CD4-positive, alpha-beta T cell treated with Interleukin-6 for 4 hours (primary cell): ENCODE data around the gene BBS9.

Experiments used
- DNase-seq: peaks from one replicate; pipeline ENCODE4 v3.0.0-alpha.2; 2020; ENCODE audit warnings: mixed read lengths

Gene BBS9

DNA sequence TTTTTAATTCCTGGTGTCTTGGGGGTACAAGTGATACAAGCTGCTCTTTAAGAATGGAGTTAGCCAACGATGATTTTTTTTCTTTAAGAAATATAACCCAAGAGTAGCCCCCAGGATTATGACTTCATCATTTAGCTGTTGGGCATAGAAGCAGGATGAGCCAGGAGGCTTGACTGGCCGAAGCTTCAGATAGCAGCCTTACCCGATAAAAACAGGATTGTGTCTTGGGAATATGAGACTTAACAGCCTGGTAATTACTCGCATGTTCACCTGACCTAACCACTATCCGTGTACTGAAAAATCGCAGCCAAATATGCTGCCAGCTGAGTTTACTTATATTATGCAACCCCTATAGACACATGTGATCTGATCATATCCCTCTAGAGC is 430.0 kb downstream of the BBS9 start:
- no peak for DNase-seq

DNA sequence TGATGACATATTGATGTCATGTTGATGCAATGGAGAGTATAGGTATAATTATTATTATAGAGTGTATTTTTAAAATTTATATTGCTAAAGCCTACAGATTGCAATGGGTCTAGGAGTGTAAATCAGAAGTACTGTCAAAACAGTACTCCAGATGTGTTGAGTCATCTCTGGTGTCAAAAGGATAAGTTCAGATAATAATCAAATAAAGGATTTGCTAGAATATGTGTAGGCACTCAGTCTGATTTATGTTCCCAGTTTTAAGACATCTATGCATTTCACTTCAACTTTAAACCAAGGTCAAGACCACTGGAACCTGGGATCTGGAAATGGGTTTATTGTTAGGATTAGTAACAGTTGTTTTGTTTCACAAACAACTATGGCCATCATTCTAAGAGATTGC is 433.6 kb downstream of the BBS9 start:
- no peak for DNase-seq

DNA sequence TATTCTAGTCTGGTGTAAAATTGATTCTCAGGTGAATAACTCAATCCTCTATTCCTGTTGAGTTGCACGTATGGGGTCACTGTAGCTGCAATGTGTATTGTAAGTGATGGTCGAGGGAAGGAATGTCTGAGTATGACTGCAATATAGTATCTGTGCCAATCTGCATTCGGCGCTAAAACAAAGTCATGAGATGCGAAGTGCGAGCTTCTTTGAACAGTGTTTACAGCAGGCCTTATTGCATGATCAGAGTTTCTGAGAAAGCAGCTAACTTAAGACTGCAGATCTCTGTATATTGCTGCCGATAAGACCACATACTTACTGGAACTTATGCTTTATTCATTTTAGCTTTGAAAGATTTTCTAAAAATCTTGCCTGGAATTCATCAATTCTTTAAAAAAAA is 434.3 kb downstream of the BBS9 start:
- DNase-seq = no peak

DNA sequence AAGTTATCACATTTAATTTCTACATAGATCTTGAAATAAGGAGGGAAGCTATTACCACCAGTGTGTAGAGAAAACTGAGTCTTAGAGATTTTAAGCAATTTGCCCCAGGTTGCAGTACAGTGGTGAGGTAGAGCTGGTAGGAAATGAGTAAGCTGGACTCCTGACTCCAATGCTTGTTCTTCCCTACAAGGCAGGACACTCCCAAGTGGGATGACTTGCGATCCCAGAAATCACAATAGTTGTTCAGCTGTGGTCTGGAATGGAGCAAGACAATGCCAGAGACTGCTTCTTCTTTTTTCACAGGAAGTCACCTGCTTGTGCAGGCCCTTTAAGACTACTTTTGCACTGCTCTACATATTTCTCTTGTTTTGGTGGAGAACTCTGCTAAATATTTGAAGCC is 448.8 kb downstream of the BBS9 start:
- no peak for DNase-seq

DNA sequence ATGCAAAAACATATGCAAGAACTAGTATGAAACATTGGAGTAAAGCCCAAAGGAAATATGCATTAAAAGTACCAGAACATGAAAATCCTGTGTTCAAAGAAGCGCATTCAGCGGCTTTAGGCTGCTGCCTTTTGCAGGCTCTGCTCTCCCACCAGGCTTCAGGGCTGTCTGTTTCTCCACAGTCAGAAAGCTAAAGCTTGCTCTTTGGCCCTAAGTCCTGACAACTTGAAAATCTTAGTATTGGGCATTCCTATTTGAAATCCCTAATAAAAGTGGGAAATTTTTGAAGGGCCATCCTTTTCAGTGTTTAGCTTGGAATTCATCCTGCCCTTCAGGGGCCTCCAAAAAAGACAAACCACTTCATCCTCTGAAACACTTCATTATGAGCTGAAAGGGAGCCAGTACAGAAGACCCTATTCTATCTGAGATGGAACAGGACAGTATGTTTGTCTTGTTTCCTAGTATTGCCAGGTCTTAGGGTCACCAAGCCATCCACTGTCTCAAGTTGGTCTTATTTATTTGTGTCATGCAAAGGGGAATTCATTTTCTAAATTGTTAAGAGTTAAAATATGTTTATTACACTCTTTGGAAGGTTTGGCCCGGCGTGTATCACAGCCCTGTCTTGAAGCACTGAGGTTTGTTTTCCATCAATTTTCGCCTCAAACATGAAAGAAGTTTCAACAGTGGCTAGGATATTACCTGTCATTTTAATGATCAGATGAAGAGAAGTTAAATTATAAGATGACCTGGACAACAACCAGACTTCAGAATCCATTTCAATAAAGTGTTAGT is 449.7 kb downstream of the BBS9 start:
- DNase-seq = no peak

DNA sequence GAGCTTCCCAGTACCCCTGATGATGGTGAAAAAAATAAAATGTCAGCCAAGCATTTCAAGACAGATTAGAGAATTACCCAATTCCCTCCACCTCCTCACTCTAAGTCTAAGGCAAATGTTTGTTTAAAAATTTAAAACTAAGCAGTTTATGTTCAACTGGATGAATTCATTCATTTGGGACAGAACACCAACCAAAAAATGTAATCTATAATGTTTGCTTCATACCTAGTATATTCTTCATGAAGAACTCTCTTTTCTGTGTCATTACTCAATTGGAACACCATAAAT is 450.3 kb downstream of the BBS9 start:
- no peak for DNase-seq

DNA sequence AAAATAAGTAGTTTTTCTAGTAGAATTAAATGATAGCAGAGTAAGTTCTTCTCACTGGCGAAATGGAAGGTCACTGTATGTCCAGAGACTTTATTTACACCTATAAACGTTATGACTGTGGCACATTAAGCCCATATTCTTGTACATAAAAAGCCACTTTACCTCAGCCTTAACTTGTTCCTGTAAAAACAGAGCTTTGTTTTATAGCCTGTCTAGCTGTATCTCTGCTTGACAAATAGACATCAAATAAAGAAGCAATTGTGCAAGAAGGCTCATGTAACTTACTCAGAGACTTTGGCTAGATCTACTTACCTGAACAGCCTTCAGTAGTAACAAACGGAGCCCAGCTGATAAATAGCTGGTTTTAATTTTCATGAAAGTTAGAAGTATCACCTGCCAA is 451.9 kb downstream of the BBS9 start:
- no peak for DNase-seq

DNA sequence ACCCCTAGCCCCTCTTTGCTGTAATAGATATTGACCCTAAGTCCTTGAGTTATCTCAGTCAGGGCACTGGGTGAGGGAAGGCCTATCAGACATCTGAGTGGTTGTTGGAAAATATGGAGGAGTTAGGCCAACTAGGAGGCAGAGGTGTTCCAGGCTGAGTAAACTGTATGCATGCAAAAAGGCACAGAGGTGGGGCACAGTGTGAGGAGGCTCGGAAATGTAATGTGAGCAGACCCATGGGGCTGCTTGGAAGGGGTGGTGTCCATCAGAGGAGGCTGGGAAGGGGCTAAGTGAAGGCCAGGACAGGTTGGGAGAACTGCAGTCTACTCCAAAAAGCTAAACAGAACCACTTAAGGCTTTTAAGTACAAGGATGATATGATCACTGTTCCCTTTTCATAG is 452.7 kb downstream of the BBS9 start:
- no peak for DNase-seq

DNA sequence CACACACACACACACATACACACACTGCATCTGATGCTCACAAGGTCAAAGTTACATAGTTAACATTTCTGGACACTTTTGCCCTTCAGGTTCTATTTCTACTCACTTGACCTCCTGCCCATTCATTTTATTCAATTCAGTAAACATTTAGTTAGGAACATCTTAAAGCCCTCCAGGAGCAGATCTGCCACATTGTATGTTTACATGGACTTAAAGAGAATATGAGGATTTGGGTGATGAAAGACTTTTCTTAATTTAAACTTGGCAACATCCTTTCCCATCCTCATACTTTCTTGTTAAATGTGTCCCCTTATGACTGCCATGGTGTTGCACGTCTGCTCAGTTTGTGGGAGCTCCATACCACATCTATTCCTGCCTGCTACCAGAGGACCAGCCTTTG is 453.2 kb downstream of the BBS9 start:
- DNase-seq = no peak

DNA sequence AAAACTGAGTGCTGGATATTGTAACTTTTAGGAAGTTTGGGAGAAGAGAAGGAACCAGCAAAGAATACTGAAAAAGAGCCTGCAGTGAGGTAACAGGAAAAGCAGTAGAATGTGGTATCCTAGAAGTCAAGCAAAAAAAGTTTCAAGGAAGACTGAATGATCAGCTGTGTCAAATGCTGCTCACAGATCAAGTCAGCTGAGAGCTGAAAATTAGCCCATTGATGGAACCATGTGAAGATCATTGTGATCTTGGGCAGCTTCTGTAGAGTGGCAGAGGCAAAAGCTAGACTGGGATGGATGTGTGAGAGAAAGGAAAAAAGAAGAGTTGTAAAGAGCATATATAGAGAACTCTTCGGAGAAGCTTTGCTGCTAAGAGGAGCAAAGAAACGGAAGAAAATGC is 460.5 kb downstream of the BBS9 start:
- DNase-seq = no peak

DNA sequence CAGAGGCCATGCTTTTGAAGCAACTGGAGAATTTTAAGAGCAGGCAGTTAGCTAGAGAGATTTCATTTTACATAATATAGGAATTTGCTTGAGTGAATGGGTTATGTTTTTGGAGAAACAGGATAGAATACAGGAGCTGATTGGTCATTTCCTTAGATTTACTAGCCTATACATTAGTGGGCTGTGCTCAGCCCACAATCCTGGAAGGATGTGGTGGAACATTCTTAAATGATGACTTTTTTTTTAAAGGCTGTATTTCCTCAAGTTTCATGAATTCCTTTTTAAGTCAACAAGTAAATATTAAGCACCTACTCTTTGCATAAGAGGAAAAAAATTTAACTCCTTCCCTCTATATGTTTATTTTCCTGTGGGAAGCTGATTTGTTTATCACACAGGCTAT is 461.6 kb downstream of the BBS9 start:
- no peak for DNase-seq

DNA sequence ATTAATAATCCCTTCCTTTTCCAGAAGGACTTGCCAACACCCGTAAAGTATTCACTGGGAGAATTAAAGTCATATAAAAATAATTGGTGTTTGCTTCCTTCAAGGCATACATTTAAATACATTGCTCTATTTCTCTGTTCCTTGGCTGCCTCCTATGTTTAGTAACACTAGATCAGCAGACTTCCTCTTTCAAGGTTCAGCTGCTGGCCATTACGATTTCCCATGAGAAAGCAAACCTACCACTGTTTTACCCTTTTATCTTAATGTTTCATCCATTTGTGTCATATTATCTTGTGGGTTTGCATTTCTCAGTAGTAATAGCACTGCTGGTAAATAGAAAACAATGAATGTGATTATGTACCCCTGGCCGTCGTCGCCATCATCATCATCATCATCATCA is 462.1 kb downstream of the BBS9 start:
- no peak for DNase-seq

DNA sequence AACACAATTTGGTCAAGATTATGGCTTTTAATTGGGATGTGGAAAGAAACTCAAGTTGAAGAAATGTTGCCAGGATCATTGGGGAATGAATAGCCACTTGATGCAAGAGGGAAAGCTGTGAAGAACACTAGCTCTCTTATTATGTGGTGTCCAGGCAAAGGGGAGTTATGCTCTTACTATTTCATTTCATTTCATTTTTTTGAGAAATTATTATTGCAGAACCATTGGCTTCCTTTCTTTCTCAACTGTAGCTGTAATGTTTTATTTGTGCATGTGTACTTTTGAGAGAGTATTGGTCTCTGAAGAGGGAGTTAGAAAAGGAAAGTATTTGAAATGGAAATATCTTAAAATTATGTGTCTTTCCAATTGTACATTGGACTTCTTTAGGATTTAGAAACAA is 463.4 kb downstream of the BBS9 start:
- no peak for DNase-seq

DNA sequence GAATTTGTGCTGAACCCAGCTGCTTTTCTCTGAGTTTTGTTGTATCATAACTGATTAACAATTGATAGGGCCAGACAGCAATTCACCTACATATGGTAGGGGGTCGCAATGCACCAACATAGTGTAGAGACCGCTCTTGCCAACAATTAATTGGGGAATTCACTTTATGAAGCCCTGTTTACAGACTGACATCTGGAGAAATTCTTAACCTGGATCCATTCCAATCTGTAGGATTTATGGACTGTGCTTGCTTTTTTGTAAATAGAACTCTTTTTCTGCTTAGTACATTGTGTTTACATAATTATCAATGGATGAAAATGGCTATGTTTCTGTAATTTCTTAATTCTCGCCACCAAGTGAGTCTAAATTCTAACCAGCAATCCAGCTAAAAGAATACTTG is 464.2 kb downstream of the BBS9 start:
- DNase-seq = no peak

DNA sequence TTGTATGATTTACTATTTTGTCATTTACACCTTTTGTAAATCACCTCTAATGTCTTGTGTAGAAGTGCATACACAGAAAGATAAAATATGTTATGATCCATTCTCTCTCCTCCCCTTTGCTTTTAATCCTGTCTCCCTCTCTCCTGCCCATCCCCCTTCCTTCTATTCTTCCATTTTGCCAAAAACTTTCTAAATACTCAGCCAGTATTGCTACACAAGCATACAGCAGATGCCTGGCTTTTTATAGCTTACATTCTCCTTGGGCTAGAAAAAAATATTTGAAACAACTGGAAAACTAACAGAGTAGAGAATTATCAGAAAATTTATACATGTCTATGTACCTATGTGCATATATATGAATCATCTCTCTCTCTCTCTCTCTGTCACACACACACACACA is 467.3 kb downstream of the BBS9 start:
- no peak for DNase-seq

DNA sequence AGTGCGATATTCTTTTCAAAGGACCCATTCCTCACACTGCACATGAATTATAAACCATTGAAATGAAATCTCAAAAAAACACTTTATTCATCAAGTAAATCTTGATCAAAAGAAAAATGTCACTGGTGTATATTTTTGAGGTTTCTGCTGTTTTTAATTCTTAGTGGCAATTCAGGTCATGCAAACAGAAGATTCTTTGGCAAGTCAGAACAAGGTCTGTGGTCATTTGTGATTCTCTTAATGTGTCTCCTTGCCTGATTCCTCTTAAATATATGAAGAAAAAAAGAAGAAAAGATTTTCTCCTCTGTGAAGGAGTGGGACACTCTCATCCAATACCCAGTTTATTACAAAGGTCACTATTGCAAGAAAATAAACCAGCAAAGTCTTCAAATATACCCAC is 467.8 kb downstream of the BBS9 start:
- no peak for DNase-seq

DNA sequence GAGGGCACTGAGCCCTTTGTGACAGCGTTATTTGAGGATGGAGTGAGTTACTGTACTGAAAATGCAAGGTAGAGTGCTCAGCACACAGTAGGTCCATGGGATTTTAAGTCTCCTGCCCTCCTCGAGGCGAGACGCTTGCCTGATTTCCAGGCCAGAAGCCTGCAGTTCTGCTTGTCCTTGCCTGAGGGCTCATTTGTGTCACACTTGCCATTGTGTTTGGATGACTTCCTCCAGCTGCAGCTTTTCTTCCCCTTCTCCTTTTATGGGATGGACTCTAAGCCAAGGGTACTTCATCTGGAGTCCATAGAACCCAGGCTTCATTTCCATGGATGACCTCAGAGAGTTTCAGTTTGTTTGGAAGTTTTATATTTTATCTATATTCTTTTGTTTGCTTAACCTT is 471.7 kb downstream of the BBS9 start:
- DNase-seq = no peak

DNA sequence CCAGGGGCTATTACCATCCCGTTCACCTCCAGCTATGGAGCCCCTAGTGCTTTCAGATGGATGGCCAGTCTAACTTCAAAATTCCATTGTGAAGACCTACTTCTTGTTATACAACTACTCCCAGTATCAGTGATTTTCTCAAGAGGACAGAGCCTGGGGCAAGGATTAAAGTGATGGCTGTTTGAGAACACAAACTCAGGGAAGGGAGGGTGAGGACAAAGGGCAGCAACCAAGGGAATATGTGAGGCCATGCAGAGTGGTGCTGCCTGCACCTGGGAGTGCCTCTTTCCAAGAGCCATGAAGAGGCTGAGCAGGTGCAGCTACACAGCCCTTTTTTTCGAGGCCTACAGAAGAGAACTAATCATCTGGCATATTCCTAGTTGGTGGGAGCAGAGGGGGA is 472.5 kb downstream of the BBS9 start:
- no peak for DNase-seq

DNA sequence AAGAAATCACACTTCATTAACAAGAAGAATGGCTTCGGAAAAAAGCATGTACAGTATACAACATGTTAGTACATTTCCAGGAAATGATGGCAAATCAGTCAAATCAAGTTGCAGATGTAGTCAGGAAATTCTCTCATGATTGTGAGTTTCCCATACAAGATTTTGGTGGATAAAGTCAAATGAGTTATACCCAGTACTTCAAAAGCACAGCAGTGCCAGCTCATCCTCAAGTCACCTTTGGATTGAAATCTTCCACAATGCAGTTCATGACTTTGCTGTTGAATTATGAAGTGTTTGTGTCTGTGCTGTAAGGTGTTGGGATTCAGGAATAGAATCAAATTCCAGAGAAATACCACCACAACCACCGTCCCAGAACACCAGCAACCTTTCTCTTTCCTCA is 474.7 kb downstream of the BBS9 start:
- no peak for DNase-seq

DNA sequence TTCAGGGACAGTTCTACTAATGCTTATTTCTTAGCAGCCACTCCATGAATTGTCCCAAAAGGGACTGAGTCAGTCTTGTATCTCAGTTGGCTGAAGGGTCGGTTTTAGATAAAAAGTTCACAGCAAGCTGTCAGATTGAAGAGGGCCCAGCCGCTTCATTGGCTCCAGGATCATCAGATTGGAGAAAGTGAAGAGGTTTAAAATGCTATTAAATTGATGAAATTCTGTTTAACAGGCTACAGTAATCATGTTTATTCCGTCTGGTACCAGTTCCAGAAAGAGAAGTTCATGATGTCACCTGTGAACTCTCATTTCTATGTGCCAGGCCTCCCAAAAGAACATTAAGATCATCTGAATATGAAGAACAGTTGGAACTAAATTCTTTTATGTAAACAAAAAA is 481.6 kb downstream of the BBS9 start:
- no peak for DNase-seq

DNA sequence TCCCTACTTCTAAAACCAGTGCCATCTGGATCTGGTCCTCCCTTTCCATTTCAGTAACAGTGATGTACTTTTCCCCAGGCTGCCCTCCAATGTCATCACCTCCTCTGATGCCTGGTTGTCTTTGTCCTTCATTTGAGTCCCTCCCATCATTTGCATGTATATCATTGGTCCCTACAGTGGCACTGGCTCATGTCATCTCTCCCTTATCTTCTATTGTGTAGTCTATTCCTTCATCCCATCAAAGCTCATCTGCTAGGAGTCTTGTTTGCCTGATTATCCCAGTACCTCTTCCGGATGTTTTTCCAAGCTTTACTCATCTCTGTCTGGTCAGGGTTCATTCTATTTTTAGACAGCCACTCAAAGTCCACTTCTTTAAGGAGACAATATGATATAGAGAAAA is 483.1 kb downstream of the BBS9 start:
- no peak for DNase-seq

DNA sequence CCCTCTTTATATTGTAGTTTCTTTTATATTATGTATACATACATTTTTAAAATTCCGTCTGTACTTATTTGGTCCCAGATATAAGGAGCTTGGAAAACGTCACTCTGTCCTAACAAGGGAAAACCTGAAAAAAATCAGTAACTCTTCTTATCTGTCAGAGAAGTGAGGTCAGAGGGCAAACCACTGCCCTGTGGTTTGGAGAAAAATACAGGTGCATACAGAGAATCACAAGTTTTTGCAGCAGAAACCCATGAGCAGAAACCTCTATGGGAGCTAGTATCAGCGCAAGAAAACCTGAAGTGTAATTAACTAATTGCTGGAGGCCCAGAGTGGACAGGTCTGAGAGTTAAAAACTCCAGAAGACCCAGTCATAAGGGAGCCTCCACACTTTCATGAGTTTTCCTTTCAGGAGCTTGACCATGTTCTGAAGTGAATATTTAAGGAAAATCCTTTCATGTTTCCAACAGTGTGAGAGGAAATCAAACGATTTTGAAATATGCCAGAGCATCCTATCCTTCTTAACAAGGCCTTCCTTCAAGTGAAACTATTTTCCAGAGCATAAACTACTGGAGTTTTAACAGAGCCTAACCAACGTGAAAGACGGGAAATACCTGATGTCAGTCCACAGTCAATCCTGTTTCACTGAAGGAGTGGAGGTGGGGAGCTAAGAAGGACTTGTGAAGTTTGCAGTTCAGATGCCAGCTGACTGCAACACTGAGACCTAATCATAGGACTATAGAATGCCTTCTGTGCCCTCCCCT is 485.2 kb downstream of the BBS9 start:
- DNase-seq = no peak

DNA sequence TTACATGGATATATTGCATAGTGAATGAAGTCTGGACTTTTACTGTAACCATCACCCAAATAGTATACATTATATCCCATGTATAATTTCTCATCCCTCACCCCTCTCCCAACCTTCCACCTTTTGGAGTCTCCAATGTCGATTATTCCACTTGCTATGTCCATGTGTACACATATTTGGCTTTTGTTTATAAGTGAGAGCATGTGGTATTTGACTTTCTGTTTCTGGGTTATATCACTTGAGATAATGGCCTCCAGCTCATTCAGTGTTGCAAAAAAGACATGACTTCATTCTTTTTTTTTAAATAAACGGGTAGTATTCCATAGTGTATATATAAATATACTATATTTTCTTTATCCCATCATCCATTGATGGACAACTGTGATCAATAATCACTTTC is 487.4 kb downstream of the BBS9 start:
- no peak for DNase-seq

DNA sequence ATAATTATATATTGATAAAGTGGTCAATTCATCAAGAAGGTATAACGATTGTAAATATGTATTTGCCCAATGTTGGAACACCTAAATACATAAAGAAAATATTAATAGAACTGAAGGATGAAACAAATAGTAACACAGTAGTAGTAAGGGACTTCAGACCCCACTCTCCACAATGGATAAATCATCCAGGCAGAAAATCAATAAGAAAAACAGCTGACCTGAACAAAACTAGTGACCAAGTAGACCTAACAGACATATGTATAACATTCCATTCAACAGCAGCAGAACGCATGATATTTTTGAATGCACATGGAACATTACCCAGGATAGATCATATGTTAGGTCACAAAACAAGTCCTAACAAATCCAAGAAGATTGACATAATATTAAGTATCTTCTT is 489.9 kb downstream of the BBS9 start:
- no peak for DNase-seq

DNA sequence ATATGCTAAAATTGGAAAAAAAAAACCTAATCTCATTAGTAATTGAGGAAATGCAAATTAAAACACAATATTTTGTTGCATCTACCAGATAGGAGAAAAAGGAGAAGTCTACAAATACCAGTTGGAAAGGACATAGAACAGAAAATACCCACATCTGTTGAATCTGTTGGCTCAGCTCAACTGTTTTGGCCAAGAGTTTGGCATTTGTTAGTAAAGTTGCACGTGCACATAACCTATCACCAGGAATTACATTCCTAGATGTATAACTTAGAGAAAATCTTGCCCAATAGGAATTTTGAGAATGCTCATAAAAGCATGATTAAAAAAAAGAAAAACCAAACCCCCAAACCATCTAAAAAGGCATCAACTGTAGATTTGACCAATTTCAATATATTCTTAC is 493.9 kb downstream of the BBS9 start:
- DNase-seq = no peak
